ENCODE results near the gene PCDHGB4.

- TF ChIP-seq PATZ1 (CRISPR knock-in tag; IDR thresholded peaks at IDR 0.05; ENCODE audit: borderline replicate concordance) (no peak), RARB (CRISPR knock-in tag; IDR thresholded peaks at IDR 0.05) (no peak), CSDC2 (CRISPR knock-in tag; IDR thresholded peaks at IDR 0.05) (no peak)
These were observed 46.5 kb downstream of the PCDHGB4 start for GRCh38 chr5:141434006-141434405.

Data from SK-N-SH treated with all-trans-retinoic acid at 6 μM for 48 hours (cell line).